IMR-90 (cell line): ENCODE measurements around the gene NEURL1B. TPM values are rescaled to one million over a fixed set of nuclear protein-coding genes. Genes with fewer than 3 reads are reported as not detected.

ENCODE experiments used
- ATAC-seq: fragments of 200-7000 bp; cut with Tn5 transposase; 2 replicates; pipeline ENCODE4 v1.9.1; 2020; ENCODE audit warnings: low read depth, mild to moderate bottlenecking, moderate library complexity
- BruUV-seq: library from RNA; stranded (reverse); fragments of 400-500 nt; replicated peaks from 2 replicates; lab custom pipeline; 2021; lab: Mats Ljungman, UMichigan
- CTCF ChIA-PET: fragments of 300-600 bp; formaldehyde crosslinking; extraction: SDS; loops from one replicate; lab custom pipeline; 2021; ENCODE audit warnings: antibody characterized with exemption; lab: Yijun Ruan, JAX
- POLR2A ChIA-PET: fragments of 300-600 bp; sonication (Branson Sonifier 250); formaldehyde crosslinking; loops from one replicate; lab custom pipeline; 2022; ENCODE audit warnings: antibody characterized with exemption; ENCODE audit not compliant: unreplicated experiment; lab: Charles Lee
- DNase-seq: peaks from one replicate; pipeline ENCODE4 v3.0.0; 2013
- H2AFZ ChIP-seq: replicated peaks from 2 replicates; pipeline ENCODE3; 2013; ENCODE audit warnings: low read length, mild to moderate bottlenecking; ENCODE audit not compliant: poor library complexity
- H2AK5ac ChIP-seq: 2 replicates; pipeline ENCODE4 v1.6.1; 2013; ENCODE audit warnings: low read depth, low read length, inconsistent platforms
- H2AK9ac ChIP-seq: replicated peaks from 2 replicates; pipeline ENCODE3; 2013; ENCODE audit warnings: mild to moderate bottlenecking, low read depth, low read length, moderate library complexity; ENCODE audit not compliant: poor library complexity
- H2BK120ac ChIP-seq: 2 replicates; pipeline ENCODE4 v1.6.1; 2013; ENCODE audit warnings: low read depth, low read length, inconsistent platforms
- H2BK15ac ChIP-seq: 3 replicates; pipeline ENCODE4 v1.6.1; 2013; ENCODE audit warnings: low read depth, low read length, inconsistent platforms
- H2BK20ac ChIP-seq: 2 replicates; pipeline ENCODE4 v1.6.1; 2013; ENCODE audit warnings: low read depth, mild to moderate bottlenecking, inconsistent platforms, low read length, moderate library complexity
- H2BK5ac ChIP-seq: 2 replicates; pipeline ENCODE4 v1.6.1; 2013; ENCODE audit warnings: mild to moderate bottlenecking, low read depth, low read length, inconsistent platforms; ENCODE audit not compliant: poor library complexity, severe bottlenecking
- H3K14ac ChIP-seq: replicated peaks from 2 replicates; pipeline ENCODE4 v1.6.1; 2013; ENCODE audit warnings: low read depth, low read length, inconsistent platforms
- H3K18ac ChIP-seq: 2 replicates; pipeline ENCODE4 v1.6.1; 2013; ENCODE audit warnings: low read depth, low read length, control low read depth
- H3K23ac ChIP-seq: 2 replicates; pipeline ENCODE4 v1.6.1; 2013; ENCODE audit warnings: low read depth, low read length, inconsistent platforms
- H3K27ac ChIP-seq: 2 replicates; pipeline ENCODE4 v1.5.1; 2013; ENCODE audit warnings: mild to moderate bottlenecking, control low read depth, low read length; ENCODE audit not compliant: insufficient read depth
- H3K27me3 ChIP-seq: 2 replicates; pipeline ENCODE4 v1.6.1; 2013; ENCODE audit warnings: low read length; ENCODE audit not compliant: control insufficient read depth, insufficient read depth
- H3K36me3 ChIP-seq: 2 replicates; pipeline ENCODE4 v1.6.1; 2013; ENCODE audit warnings: low read length, mixed read lengths; ENCODE audit not compliant: control insufficient read depth, insufficient read depth
- H3K4ac ChIP-seq: 2 replicates; pipeline ENCODE4 v1.6.1; 2013; ENCODE audit warnings: low read depth, low read length, inconsistent platforms
- H3K4me1 ChIP-seq: 2 replicates; pipeline ENCODE4 v1.6.1; 2013; ENCODE audit warnings: low read length, mixed read lengths; ENCODE audit not compliant: control insufficient read depth, insufficient read depth
- H3K4me2 ChIP-seq: 2 replicates; pipeline ENCODE4 v1.6.1; 2013; ENCODE audit warnings: low read depth, mild to moderate bottlenecking, control low read depth, low read length, moderate library complexity
- H3K4me3 ChIP-seq: 2 replicates; pipeline ENCODE4 v1.5.1; 2013; ENCODE audit warnings: low read depth, mild to moderate bottlenecking, control low read depth, low read length, moderate library complexity; ENCODE audit not compliant: insufficient read depth
- H3K56ac ChIP-seq: 2 replicates; pipeline ENCODE4 v1.6.1; 2013; ENCODE audit warnings: low read length, inconsistent platforms; ENCODE audit not compliant: insufficient read depth; ENCODE audit errors: extremely low read depth
- H3K79me1 ChIP-seq, 2 experiments: 2 replicates each; pipeline ENCODE4 v1.6.1; 2013; ENCODE audit warnings: low read length in 2 of 2, inconsistent platforms in 1 of 2, low read depth in 1 of 2
- H3K9ac ChIP-seq: 2 replicates; pipeline ENCODE4 v1.6.1; 2013; ENCODE audit warnings: low read depth, low read length, control low read depth
- H3K9me1 ChIP-seq: 2 replicates; pipeline ENCODE4 v1.6.1; 2013; ENCODE audit warnings: low read length, inconsistent platforms; ENCODE audit not compliant: insufficient read depth
- H3K9me3 ChIP-seq: 2 replicates; pipeline ENCODE4 v1.6.1; 2013; ENCODE audit warnings: low read length; ENCODE audit not compliant: control insufficient read depth, insufficient read depth
- H4K20me1 ChIP-seq: 2 replicates; pipeline ENCODE4 v1.6.1; 2013; ENCODE audit warnings: low read length, inconsistent platforms; ENCODE audit not compliant: insufficient read depth
- H4K5ac ChIP-seq: 2 replicates; pipeline ENCODE4 v1.6.1; 2013; ENCODE audit warnings: mild to moderate bottlenecking, low read depth, low read length, control low read depth
- H4K8ac ChIP-seq, 2 experiments: 2 replicates each; pipeline ENCODE4 v1.6.1; 2013; ENCODE audit warnings: low read depth in 2 of 2, low read length in 2 of 2, control low read depth in 1 of 2, inconsistent platforms in 1 of 2
- H4K91ac ChIP-seq: 2 replicates; pipeline ENCODE4 v1.6.1; 2013; ENCODE audit warnings: low read depth, low read length, inconsistent platforms; ENCODE audit not compliant: insufficient read depth
- CEBPB ChIP-seq: IDR thresholded peaks from 2 replicates; pipeline ENCODE4 v1.6.1; 2012; ENCODE audit warnings: low read depth, low read length, improper control_type of control experiment
- WGBS, 2 experiments: methylation state at CpG; one replicate each; pipeline versions ENCODE4 v1.1.5 to v1.1.7; 2013; ENCODE audit warnings: missing lambda C conversion rate in 2 of 2; ENCODE audit not compliant: insufficient read length in 1 of 2; ENCODE audit errors: extremely low coverage in 2 of 2; 5-methylcytosine and 5-hydroxymethylcytosine counted together
- dilution Hi-C: fragments of 300-500 bp; cut with HindIII; formaldehyde crosslinking; loops from one replicate; pipeline ENCODE4 v1.14.3; 2018; ENCODE audit warnings: low sequenced_read_pairs; ENCODE audit not compliant: unreplicated experiment
- in situ Hi-C: fragments of 300-500 bp; cut with MboI; formaldehyde crosslinking; loops from 3 replicates; pipeline ENCODE4 v1.14.3; 2019; ENCODE audit warnings: low sequenced_read_pairs, inconsistent platforms, mixed read lengths
- intact Hi-C: fragments of 100-400 bp; cut with micrococcal nuclease; formaldehyde crosslinking; loops from 2 replicates; pipeline ENCODE4 v1.10.0; 2022
- polyA plus RNA-seq, 3 experiments: library from polyadenylated mRNA; depleted of rRNA; stranded (reverse); fragments of >200 nt; gene quantifications; 2 replicates each; pipeline ENCODE4 v1.2.3, GENCODE V29; 2012; ENCODE audit warnings: low replicate concordance in 1 of 3
- total RNA-seq: library from RNA; depleted of rRNA; stranded (reverse); fragments of >200 nt; gene quantifications from 2 replicates; pipeline ENCODE4 v1.2.3, GENCODE V29; 2012

NEURL1B gene
- total and polyA plus RNA-seq, 2 of the 4 experiments (the other 2 are of a cell fraction): 1.8 to 2.8 TPM

DNA sequence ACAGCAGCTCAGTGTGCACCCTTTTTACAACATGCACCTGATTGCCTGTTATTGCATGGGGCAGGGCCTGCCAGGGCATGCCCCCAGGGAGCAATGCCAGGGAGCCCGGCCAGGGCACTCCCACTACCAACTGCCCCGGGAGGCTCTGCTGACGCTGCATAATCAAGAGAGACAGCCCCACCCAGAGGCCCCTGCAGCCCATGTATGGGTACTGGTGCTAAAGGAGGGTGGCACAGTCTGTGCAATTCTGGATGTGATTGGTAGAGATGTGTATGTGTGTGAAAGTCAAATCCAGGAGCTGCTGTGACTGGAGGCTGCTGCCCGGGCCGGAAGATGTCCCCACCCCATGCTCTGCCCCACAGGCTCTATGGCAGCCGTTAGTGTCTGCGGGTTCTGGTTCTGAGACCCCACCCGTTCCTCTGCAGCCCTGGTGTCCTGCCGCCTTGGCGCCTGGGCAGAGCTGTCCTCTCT, 3.9 kb upstream of the NEURL1B start:
- Histone ChIP-seq H3K4me2 (no peak overlapping the region), H3K18ac (no peak overlapping the region), H3K79me1 (peaks cover 3 to 9% of the 10 kb centered on the region in 2 experiments; a peak in 3 of 4 replicates), H2BK20ac (no peak overlapping the region), H2BK120ac (no peak overlapping the region), H3K23ac (no peak overlapping the region), H3K14ac (no peak overlapping the region), H3K56ac (no peak overlapping the region), H3K4ac (no peak overlapping the region), H3K27ac (no peak overlapping the region), H2BK15ac (no peak overlapping the region), H4K5ac (no peak overlapping the region), H3K27me3 (peaks cover 28% of the 10 kb centered on the region), H2AK9ac (no peak overlapping the region), H2AFZ (no peak overlapping the region), H4K20me1 (no peaks in the 10 kb centered on the region), H3K4me3 (no peak overlapping the region), H4K91ac (no peak overlapping the region), H2AK5ac (no peak overlapping the region), H3K9me3 (no peaks in the 10 kb centered on the region), H3K36me3 (no peaks in the 10 kb centered on the region), H4K8ac (no peak overlapping the region), H3K9ac (no peak overlapping the region), H3K4me1 (peaks cover 3% of the 10 kb centered on the region; the same call in 1 of the 2 replicates), H3K9me1 (peaks cover under 1% of the 10 kb centered on the region; the same call in 1 of the 2 replicates), H2BK5ac (no peak overlapping the region)
- in situ Hi-C loops (no loop called here), intact Hi-C loops (no loop called here), dilution Hi-C loops (no loop called here)
- 80% methylated on average over 1 of the region's 10 CpGs; no CpG with 5 or more reads in 1 of the 2 experiments for WGBS, 2 experiments
- no TSS peak for BruUV-seq
- TF ChIP-seq CEBPB: no peak
- ChIA-PET POLR2A (no interaction called here), CTCF (no interaction called here)
- no peak for DNase-seq
- no peak for ATAC-seq
